GM18519 (cell line): Measurements from ENCODE around the gene INO80.
A peak's percentile ranks its signal among the peaks of the same experiment; 100 is the strongest.
"Not testable (repeated sequence)": the region's sequence is repeated elsewhere in the genome, so short reads cannot be mapped to it uniquely, and the experiment has no call there.

ENCODE experiments used
- ATAC-seq: cut with Tn5 transposase; IDR thresholded peaks from one replicate; pipeline ENCODE4 v1.9.1; 2021; ENCODE audit warnings: mild to moderate bottlenecking, moderate library complexity; ENCODE audit not compliant: unreplicated experiment, low FRiP score

The INO80 gene, protein sequence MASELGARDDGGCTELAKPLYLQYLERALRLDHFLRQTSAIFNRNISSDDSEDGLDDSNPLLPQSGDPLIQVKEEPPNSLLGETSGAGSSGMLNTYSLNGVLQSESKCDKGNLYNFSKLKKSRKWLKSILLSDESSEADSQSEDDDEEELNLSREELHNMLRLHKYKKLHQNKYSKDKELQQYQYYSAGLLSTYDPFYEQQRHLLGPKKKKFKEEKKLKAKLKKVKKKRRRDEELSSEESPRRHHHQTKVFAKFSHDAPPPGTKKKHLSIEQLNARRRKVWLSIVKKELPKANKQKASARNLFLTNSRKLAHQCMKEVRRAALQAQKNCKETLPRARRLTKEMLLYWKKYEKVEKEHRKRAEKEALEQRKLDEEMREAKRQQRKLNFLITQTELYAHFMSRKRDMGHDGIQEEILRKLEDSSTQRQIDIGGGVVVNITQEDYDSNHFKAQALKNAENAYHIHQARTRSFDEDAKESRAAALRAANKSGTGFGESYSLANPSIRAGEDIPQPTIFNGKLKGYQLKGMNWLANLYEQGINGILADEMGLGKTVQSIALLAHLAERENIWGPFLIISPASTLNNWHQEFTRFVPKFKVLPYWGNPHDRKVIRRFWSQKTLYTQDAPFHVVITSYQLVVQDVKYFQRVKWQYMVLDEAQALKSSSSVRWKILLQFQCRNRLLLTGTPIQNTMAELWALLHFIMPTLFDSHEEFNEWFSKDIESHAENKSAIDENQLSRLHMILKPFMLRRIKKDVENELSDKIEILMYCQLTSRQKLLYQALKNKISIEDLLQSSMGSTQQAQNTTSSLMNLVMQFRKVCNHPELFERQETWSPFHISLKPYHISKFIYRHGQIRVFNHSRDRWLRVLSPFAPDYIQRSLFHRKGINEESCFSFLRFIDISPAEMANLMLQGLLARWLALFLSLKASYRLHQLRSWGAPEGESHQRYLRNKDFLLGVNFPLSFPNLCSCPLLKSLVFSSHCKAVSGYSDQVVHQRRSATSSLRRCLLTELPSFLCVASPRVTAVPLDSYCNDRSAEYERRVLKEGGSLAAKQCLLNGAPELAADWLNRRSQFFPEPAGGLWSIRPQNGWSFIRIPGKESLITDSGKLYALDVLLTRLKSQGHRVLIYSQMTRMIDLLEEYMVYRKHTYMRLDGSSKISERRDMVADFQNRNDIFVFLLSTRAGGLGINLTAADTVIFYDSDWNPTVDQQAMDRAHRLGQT (N-terminal part only)

DNA sequence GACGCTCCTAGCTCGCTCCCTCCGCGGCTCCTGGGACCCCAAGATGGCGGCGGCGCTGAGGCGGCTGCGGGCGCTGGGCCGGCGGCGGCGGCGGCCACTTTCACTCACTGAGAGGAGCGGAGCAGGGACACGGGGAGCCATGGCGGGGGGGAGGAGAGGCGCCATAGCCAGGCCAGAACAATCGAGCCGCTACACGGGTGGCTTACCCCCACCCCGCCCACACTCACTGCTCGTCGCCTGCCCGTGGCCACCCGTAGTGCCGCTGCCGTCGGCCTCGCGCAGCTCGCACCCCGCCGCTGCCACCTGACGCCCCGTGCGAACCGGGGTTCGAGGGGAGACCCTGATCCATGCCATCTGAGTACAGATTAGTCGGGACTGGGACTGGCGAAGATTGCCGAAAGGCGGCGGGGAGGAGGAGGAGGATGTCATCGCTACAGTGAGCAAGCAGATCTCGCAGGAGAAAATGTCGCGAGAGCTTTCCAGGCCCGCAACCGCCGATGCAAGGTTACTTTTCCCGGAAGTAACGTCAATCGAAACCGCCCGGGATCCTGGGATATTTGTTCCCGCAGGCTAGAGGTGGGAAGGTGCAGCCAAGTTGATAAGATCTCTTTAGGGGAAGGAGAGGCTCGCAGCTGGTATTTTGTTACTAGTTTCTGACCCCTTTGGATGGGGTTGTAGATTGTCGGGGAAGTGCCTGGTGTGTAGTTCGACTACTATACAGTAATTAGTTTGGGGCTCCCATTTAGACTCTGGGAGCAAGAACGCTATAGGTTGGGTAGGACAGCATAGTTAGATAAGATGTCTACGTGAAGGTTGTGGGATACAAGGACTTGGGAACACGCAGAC lies at the start of gene INO80:
TSS of gene INO80 (minus strand) at position 165 of the 846 bp plus-strand sequence. CDS start 19,970 bp downstream, outside the sequence.
- ATAC-seq: peak; percentile 50

DNA sequence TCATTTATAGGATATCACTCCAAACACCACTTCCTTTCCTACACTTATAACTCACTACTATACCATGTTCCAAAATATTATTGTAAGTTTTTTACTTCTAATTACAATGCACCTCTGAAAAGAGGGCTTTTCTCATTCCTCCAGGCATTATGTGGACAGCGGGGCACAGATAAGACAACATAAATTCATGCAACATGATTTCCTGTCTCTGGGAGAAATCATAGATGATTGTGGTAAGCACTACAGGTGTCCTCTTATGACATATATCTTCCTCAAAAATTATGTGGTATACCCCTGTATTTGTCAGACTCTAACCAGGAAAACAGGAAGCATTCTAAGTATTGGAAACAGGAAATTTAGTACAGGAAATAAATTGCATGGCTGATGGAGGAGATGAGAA lies 45.7 kb upstream of the INO80 start:
- no peak for ATAC-seq

DNA sequence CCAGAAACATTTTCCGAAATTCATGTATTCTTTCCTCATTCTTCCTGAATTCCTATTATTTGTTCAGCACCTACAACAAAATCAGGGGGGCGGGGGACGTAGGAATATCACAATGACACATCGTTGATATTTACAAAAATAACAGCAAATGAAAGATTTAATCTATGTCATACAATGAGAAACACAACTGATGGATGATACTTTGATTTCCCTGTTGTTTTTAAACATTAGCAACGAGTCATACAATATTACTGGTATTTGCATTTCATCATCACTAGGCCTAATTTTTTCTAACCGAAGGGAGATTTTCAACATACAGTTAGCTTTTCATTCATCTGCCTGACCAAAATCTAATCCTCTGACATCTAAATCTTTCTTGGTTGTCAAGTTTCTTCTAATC lies 45.3 kb upstream of the INO80 start:
- no peak for ATAC-seq

DNA sequence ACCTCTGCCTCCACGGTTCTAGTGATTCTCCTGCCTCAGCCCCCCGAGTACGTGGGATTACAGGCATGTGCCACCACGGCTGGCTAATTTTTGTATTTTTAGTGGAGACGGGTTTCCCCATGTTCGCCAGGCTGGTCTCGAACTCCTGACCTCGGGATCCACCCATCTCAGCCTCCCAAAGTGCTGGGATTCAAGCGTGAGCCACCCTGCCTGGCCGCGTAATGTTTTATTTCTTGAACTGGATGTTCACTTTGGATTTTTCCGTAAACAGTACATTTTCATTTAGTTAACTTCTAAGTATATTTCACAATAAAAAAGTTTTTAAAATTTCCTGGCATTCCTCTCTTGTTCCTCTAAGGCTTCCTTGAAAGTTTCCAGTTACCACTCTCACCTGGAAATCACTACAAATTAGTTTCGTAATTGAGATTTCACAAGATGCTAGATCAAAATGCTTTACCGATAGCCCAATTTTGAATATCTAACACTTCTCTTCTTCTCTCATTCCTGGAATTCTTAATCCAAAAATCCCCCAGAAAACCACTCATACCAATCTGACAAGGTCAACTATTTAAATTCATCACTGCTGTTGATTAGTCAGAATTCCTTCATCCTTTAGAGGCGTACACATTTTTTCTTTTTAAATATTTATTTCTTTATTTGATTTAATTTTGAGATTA lies 44.7 kb upstream of the INO80 start:
- ATAC-seq: no peak

DNA sequence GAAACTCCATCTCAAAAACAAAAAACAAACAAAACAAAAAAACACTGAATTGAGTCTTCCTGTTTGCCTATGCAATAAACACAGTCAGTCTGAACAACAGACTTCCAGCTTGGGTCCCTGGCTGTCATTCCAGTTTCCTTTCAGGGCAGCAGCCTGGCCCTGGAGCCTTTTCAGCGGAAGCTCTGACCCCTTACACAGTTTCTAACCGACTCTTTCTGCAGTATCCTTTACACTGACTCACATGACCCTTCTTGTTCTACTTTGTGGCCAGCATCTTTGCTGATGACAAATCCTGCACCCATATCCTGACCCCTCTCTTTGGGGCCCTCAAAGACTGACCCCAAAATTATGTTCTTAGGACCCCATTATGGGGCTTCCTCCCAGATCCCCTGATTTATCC lies 38.3 kb upstream of the INO80 start:
- ATAC-seq: no peak

DNA sequence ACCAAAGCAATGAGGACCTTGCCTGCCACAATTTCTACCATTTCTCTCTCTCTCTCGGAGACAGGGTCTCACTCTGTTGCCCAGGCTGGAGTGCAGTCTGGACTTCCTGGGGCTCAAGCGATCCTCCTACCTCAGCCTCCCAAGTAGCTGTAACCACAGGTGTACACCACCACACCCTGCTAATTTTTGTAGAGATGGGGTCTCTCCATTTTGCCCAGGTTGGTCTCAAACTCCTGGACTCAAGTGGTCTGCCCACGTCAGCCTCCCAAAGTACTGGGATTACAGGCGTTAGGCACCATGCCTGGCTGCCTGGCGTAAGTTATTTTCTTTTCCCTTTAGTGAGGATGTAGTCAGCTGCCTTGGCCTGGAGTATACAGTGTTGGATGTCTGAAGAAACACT lies 37.7 kb upstream of the INO80 start:
- no peak for ATAC-seq

DNA sequence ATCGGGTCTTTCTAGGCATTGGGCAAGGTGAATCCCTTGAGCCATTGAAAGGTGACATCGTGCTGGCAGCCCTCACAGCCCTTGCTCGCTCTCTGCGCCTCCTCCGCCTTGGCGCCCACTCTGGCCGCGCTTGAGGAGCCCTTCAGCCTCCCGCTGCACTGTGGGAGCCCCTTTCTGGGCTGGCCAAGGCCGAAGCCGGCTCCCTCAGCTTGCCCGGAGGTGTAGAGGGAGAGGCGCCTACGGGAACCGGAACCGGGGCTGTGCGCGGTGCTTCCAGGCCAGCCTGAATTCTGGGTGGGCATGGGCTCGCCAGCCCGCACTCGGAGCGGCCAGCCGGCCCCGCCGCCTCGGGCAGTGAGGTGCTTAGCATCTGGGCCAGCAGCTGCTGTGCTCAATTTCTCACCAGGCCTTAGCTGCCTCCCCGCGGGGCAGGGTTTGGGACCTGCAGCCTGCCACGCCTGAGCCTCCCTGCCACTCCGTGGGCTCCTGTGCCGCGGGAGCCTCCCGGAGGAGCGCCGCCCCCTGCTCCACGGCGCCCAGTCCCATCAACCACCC lies 35.4 kb upstream of the INO80 start:
- no peak for ATAC-seq

DNA sequence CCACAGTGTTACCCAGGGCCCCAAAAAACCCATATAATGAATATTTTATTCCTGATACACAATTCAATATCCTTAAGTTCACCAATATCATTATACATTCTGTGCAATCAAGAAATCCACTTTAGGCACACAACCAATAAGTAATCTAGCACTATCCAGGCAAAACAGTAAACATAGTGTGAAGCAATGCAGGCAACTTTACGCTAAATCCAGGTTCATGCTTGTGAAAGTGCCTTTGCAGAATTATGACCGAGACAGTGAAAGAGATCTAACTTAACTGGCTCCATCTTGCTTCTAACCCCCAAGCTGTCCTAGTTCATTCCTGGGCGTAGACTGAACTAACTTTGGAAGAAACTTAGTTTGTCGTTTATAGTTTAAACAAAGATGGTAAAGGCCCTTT lies 34.2 kb upstream of the INO80 start:
- ATAC-seq: no peak

DNA sequence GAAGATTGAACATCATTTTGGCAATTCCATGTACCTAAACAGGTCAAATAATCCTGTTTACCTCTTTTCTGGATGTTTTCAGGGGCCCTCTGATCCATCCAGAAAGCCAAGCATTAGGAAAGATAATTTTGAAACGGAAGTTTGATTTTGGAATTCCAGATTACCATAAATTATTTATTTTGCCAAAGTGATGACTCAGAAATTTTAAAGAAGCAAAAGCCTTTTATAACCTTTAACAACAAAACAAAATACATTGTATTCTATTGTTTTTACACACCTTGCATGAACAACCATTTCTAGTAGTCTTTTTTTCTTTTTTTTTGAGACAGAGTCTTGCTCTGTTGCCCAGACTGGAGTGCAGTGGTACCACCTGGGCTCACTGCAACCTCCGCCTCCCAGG lies 32.0 kb upstream of the INO80 start:
- no peak for ATAC-seq

DNA sequence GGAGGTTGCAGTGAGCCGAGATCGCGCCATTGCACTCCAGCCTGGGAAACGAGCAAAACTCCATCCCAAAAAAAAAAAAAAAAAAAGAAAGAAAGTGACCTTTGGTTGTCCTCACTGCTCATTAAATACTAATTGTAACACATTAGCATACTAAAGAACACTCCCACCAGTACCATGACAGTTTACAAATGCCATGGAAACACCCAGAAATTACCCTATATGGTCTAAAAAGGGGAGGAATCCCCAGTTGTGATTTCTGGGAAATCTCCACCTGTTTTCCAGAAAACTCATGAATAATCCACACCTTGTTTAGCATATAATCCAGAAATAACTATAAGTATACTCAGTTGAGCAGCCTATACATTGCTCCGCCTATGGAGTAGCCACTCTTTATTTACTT lies 23.5 kb upstream of the INO80 start:
- ATAC-seq: no peak

DNA sequence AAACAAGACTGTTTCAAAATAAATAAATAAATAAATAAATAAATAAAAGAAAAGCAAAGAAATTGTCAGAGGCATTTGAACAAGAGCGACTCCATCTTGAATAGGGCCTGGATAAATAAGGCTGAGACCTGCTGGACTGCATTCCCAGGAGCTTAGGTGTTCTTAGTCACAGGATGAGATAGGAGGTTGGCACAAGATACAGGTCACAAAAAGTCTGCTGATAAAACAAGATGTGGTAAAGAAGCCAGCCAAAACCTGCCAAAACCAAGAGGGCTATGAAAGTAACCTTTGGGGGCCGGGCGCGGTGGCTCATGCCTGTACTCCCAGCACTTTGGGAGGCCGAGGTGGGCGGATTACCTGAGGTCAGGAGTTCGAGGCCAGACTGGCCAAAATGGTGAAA lies 23.0 kb upstream of the INO80 start:
- ATAC-seq: not testable (repeated sequence)

DNA sequence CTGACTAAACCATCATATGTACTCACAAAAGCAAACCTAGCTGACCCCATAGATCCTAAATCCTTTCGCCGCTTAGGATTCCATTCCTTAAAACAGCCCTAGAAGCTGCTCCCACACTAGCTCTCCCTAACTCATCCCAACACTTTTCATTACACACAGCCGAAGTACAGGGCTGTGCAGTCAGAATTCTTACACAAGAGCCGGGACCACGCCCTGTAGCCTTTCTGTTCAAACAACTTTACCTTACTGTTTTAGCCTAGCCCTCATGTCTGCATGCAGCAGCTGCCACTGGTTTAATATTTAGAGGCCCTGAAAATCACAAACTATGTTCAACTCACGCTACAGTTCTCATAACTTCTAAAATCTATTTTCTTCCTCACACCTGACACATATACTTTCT lies 19.5 kb upstream of the INO80 start:
- ATAC-seq: not testable (repeated sequence)

DNA sequence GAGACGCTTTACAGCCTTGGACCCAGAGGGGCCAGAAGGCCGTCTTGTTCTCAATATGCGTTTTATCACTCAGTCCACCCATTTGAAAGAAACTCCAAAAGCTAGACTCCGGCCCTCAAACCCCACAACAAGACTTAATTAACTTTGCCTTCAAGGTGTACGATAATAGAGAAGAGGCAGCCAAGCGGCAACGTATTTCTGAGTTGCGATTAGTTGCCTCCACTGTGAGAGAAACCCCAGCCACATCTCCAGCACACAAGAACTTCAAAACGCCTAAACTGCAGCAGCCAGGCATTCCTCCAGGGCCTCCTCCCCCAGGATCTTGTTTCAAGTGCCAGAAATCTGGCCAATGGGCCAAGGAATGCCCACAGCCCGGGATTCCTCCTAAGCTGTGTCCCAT lies 17.4 kb upstream of the INO80 start:
- no peak for ATAC-seq

DNA sequence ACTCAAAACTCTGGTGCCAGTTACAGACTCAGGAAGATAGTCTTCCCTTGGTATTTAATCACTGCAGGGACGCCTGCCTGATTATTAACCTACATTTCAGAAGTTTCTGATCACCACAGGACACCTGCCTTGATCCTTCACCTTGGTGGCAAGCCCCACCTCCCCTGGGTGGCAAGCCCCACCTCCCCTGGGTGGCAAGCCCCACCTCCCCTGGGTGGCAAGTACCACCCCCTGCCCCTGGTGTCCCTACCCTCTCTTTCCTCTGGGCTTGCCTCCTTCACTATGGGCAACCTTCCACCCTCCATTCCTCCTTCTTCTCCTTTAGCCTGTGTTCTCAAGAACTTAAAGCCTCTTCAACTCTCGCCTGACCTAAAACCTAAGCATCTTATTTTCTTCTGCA lies 16.0 kb upstream of the INO80 start:
- ATAC-seq: not testable (repeated sequence)

DNA sequence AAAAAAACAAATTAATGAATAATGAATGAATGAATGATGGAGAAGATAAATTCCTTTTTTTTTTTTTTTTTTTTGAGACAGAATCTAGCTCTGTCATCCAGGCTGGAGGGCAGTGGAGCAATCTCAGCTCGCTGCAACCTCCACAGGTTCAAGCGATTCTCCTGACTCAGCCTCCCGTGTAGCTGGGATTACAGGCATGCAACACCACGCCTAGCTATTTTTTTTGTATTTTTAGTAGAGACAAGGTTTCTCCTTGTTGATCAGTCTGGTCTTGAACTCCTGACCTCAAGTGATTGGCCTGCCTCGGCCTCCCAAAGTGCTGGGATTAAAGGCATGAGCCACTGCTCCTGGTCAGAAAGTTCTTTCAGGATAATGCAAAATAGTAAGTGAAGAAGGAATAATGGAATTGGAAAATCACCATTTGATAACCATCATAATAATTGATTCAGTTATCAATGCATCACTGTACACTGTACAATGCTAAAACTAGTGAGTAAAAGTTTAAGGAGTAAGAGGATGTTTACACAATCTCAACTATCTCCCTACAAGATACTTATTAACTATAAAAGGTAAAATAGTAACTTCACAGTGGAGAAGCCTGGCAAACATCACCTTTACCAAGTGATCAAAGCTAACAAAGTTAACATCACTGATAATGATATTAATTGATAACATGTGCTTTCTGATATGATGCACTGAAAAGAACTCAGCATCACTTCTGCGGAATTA lies 12.3 kb upstream of the INO80 start:
- no peak for ATAC-seq

DNA sequence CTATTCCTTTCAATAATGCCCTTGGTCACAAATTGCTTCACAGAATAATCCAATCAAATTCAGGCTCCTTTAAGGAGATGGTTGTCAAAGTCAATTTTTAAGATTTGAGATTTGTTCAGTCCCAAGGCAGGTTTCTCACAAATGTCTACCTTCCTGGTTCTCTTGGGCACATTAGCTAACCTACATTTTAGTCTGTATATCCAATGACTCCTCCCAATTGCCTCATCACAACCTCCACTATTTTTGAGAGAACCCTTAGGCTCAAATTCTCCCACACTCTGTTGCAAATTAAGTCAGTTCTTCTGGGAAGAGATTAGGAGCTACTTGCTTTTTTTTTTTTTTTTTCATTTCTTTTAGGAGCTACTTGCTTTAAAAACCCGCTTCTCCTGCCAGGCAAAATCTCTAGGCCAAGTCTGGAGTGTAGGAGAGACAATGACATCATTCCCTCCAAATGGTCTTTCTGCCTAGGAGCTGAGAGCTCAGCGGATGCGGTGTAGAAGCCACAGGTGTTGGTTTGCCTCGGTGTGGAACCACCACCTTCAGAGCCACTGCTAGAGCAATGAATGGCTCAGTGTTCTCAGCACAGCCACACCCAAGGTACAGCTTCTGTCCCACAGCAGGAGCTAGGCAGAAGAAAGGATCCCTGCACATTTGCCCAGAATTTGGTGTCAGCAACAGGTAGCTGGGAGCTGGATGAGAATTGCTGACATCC lies 10.0 kb upstream of the INO80 start:
- no peak for ATAC-seq

DNA sequence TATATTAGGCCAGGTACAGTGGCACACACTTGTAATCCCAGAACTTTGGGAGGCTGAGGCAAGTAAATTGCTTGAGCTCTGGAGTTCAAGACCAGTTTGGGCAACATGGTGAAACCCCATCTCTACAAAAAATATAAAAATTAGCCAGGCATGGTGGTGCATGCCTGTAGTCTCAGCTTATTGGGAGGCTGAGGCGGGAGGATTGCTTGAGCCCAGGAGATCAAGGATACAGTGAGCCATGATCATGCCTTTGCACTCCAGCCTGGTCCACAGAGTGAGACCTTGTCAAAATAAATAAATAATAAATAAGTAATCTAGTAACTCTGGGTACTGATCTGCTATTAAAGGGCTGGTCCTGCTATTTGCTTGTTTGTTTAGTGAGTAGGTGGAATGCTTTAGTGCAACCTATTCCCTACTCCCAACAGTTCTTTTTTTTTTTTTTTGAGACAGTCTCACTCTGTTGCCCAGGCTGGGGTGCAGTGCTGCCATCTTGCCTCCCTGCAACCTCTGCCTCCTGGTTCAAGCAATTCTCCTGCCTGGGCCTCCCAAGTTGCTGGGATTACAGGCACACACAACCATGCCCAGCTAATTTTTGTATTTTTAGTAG lies 9.1 kb upstream of the INO80 start:
- ATAC-seq: no peak

DNA sequence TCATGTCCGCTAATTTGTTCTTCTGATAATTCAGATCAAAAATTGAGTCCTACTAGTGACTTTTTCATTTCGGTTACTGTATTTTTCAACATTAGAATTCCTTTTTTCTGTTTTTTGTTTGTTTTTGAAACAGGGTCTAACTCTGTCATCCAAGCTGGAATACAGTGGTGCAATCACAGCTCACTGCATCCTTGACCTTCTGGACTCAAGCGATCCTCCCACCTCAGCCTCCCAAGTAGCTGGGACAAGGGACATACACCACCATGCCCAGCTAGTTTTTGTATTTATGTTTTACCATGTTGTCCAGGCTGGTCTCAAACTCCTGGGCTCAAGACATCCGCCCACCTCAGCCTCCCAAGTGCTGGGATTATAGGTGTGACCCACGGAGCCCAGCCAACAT lies 8.0 kb upstream of the INO80 start:
- ATAC-seq: no peak
